ENCODE measurements around the gene CUBN. TPM values are rescaled to one million over a fixed set of nuclear protein-coding genes. Genes with fewer than 3 reads are reported as not detected.

CUBN gene
- total RNA-seq, 2 experiments from 2014 or later = 0.19 to 0.59 TPM

DNA sequence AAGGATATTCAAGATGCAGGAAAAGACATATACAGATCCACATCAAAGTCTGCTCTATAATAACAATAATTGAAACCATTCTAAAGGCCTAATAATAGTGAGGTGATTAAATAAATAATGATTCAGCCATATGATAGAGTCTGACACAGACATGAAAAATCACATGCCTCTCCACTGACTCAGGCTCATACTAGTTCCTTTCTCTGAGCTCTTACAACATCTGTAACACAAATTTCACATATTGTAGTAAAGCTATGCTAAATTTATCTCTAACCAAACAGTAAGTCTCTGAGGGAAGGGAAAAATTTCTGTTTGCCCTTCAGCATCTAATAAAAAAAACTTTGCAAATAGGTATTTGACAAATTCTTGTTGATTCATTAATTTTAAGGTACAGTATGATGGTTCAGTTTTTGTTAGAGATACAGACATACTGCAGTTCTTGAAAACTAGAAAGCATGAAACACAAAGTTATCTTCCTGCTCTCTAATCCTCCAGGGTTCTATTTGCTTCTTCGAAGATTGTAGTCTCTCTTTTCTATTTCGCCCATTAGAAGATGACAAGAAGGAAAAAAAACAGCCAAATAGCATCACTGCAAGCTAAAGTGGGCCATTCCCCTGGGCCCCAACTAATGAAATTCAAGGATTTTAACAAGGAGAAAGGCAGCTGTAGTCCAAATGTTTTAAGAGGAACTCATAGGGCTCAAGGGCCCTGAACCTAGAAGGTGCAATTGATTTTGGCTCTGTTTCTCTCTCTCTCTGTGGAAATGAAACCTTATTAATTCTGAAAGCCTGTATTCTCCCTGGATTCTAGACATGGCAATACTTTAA is 53.9 kb downstream of the CUBN start:
- ChIA-PET CTCF (no interaction called here), POLR2A (no interaction called here)

DNA sequence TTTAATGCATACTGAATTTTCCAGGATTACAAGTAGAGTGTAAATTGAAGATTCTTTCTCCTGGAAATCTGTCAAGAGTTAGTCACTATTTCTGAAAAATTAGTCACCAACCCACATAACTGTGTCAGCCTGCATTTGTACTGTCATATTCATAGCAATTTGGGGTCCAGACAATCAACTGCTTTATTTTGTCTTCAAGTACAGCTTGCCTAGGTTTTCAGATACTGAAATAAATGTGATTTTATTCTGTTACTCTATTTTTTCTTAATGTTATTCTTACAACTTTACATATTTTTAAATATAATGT is 55.1 kb downstream of the CUBN start:
- ChIA-PET CTCF (no interaction called here), POLR2A (no interaction called here)

DNA sequence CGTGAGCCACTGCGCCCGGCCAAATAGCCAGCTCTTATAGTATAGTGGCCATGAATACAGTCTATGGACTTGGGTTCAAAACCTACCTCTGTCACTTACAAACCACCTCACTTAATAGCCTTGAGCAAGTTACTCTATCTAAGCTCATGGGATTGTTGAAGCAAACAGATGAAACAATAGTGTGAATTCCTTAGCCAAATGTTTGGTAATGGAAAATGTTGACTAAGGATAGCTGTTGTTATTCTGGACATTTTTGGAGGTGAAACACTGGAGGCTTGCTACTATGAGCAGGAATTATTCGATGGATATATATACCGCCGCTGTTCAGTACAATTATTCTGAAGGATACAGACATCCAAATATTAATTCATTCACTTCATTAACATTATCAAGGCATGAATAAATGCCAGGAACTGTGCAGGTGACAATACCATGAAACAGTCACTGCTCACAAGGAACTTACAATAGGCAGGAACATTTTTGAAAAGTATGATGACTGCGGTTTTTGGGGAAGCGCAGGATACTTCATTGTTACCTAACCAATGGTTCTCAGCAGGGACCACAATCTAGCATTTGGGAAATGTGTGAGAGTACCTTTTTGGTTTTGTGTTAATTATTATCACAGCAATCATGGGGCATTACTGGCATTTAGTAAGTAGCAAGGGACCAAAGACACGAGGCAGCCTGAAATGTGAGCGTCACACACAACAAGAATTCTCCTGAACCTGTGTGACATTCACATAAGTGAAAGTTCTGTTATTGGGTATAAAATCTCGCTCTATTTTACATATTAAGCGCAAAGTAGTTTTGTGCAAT is 55.7 kb downstream of the CUBN start:
- ChIA-PET CTCF (no interaction called here), POLR2A (no interaction called here)

DNA sequence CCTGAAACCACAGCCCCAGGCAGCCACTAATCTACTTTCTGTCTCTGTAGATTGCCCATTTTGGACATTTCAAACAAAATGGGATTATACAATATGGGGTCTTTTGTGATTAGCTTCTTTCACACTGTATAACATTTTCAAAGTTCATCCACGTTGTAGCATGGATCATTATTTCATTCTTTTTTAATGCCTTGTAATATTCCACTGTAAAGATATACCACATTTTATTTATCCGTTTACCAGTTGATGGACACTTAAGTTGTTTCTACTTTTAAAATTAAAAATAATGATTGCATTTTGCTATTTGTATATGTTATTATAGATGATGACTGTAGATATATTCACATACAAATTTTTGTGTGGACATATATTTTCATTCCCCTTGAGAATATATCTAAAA is 60.7 kb downstream of the CUBN start:
- POLR2A ChIA-PET = no interaction called here
- CTCF ChIA-PET = no interaction called here

DNA sequence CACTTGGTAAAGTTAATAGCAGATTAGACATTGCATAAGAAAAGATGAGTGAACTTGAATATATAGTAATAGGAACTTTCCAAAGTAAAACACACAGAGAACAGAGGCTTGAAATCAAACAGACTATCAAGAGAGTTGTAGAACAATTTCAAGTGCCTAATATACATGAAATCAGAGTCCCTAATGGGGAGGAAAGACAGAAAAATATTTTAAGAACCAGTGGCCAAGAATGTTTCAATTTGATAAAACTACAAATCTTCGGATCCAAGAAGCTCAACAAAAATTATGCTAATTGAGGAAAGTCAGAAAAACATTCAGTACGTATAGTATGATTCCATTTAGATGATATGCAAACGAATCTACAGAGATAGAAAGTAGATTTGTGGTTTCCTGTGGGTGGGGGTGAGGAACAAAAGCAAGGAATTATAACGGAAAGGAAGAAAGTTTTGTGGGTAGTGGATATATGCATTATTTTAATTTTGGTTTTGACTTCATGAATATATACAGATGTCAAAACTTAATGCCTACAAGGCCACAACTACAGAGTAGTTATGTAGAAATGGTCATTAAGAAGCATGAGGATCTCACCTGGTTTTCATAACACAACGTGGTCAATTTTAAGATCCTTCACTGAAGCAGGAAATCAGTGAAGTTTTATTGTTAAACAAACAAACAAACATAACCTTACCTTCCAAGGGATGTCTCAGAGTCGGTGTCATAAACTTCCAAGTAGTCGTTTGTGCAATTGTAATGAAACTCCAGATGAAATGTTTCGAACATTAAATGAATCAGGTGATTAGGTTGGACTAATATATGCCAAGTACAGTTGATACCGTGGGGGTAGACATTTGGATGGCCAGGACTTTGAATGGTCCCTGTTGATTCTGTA is 62.0 kb downstream of the CUBN start:
- ChIA-PET POLR2A (no interaction called here), CTCF (no interaction called here)

DNA sequence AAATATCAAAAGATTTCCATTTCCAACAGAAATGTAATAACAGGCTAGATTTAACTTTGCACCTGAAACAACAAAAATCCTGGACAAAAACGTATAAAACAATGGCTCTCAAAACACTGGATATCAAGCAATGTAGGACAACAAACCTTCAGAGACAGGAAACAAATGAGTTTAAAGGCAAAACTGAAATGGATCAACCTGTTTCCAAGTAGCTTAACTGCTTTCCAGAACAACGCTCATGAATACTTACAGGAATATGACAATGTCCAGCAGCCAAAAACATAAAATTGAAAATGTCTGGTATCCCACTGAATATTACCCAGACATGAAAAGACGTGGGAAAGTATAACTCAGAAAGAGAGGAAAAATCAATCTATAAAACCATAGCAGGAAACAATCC is 62.8 kb downstream of the CUBN start:
- ChIA-PET POLR2A (no interaction called here), CTCF (no interaction called here)

DNA sequence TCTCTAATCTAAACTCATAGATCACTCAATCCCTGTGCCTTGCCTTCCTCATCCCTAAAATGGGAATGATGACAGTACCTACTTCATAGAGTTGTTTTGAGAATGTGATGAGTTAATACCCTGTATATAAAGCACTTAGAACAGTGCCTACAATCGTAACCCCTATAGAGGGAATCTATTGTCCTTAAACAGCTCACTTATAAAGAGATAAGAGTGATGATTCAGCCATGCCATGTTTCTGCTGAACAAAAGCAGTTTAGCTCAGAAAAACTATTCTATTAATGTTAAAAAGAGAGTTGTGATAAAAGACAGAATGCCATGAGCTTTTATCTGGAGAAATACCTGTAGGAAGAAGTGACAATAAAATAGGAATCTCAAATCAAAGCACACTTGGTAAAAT is 63.6 kb downstream of the CUBN start:
- POLR2A ChIA-PET = no interaction called here
- CTCF ChIA-PET = no interaction called here

DNA sequence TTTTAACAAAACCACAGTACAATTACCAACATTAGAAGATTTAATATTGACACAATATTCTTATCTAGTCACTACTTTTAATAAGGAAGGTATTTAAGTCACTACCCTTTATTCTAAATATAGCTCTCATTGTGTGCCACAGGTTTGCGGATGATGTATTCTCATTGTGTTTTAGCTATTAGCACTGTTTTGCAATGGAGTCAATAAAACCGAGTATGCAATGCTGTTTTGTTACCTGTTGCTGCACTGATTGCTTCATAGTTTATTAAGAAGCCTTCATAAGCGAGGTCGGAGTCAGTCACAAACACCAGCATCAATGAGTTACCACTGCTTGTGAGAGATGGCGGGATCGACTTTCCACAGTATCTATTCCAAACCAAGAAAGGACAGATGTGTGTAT is 64.3 kb downstream of the CUBN start:
- ChIA-PET CTCF (no interaction called here), POLR2A (no interaction called here)

DNA sequence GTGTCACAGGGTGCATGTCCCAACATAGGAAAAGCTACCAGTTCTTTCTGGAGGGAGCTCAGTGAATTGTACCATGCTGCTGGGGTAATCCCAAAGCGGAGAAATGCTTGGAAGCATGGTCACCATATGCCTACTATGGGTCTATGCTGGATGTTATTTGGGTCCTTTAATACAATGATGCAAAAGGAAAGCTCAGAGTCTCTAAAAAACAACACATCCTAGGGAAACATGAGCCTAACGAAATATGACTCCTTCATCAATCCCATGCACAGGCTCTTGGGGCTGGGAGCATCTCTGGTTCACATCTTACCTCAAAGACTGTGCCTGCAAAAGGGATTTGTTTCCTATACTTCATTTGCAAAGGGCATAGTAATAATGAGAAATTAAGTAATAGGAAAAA is 65.2 kb downstream of the CUBN start:
- ChIA-PET CTCF (no interaction called here), POLR2A (no interaction called here)

DNA sequence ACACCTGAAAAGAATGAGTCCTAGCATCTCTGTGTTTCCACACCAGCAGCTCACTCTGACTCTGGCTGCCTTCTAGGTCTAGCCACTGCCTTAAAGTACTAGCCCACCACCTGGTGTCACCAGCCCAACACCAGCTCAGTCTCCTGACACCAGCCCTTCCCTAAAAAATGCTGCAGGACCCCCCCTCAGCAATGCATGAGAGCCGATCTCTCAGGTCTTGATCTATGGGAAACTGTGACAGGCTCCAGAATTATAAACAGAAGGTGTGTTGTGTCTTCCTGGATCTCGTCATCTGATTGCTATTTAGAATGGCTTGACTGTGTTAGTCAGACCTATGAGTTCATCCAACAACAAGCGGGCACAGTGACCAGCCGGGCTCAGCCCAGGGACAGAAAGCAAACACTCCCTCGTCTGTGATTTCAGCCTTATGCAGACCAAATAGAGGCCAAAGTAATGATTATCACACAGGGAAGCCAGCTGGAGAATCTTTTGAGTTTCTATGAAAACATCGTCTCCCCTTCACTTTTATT is 66.6 kb downstream of the CUBN start:
- ChIA-PET CTCF (no interaction called here), POLR2A (no interaction called here)

DNA sequence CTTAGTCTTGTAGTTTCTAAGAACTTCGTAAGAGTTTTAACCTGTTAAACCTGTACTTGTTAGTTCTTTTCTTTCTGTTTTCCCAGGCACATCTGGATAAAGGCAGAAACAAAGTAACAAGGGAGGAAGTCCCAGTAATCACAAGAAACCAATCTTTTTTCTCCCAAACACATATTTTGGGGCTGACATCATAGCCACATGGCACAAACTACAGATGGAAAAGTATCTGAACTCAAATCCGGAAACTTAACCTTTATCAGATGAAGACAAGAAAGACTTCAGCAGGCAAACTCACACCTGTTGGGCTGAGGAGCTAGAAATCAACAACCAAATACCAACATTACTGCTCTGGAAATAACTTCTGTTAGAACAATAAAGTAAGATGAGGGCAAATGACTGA is 67.1 kb downstream of the CUBN start:
- CTCF ChIA-PET = no interaction called here

DNA sequence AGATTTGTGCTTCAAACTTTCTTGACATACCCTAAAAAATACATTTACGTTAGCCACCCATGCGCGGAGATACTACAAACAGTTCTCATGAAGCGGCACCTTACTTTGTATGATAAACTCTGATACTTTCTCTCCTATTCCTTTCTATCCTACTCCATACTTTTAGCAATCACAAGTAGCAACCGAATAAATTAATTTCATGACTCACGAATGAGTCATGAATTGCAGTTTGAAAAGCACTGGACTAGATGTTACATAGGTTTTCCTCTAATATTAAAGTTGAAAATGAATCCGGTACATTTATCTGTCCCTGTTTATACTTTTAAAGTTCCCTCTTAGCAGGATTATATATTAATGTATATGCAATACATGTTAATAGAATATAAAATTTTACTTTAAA is 67.6 kb downstream of the CUBN start:
- ChIA-PET CTCF (no interaction called here), POLR2A (no interaction called here)

More for the DNA sequence above, 67.1 kb downstream of the CUBN start:
- POLR2A ChIA-PET = no interaction called here

DNA sequence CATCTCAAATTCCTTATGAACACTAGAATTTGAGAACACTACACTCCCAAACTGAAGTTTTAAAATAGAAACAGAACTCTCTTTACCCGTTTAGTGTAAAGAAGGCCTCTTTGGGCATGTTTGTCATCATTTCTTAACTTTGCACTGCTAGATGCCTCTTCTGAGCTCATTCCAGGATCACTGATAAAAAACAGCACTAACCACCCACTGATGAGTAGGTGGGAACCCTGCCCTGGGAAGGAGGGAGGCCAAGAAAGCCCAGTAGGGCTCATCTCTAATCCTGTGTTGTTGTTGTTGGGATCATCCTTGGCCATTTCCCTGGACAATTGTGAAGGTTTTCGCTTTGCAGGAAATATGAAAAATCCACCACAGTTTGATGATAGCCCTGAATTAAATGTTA is 68.2 kb downstream of the CUBN start:
- ChIA-PET POLR2A (no interaction called here), CTCF (no interaction called here)

DNA sequence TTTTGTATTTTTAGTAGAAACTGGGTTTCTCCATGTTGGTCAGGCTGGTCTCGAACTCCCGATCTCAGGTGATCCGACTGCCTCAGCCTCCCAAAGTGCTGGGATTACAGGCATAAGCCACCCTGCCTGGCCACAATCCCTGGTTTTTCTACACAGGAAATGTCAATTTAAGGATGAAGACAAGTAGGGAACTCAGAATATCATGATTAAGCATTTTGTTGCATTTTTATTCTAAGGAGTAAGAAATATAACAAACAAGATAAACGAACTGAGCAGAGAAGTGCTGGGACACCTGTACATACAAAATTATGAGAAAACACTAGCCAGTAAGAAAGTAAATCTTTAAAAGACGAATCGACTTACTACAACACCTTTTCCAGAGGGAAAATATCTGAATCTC is 69.3 kb downstream of the CUBN start:
- ChIA-PET CTCF (no interaction called here), POLR2A (no interaction called here)

DNA sequence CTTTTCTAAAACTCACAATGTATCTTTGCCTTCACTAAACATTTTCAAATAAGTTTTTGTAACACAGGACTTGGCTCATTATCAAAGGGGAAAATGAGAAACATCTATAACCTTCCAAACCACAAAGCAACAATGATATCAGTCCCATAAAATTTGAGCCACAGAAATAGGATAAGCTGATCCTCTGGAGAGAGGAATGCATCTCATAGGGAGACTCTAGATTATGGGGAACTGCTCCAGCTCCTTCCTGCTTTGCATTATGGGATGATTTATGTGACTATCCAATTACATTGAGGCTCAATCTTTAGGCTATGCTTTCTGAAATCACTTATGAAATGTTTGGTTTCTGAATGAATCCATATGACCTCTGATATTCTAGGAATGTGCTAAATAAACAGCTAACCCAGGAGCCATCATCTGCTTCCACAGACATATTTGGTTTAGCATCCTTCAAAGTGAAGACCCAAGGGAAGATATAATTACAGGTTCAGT is 70.4 kb downstream of the CUBN start:
- POLR2A ChIA-PET = no interaction called here
- CTCF ChIA-PET = no interaction called here

DNA sequence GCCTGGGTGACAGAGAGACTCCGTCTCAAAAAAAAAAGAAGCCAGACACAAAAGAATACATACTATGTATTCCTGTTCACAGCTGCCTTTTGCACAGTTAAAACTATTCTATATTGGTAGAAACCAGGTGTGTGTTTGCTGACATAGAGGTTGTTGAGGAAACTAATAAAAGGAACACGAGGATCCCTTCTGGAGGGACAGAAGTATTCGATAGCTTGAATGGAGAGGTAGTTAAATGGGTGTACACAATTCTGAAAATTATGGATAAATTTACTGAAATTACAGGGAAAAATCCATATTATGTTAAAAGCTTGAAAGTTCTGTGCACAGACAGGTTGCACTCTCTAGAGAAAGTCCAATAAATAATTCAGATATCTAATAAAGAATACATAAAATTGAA is 71.5 kb downstream of the CUBN start:
- ChIA-PET CTCF (no interaction called here), POLR2A (no interaction called here)

DNA sequence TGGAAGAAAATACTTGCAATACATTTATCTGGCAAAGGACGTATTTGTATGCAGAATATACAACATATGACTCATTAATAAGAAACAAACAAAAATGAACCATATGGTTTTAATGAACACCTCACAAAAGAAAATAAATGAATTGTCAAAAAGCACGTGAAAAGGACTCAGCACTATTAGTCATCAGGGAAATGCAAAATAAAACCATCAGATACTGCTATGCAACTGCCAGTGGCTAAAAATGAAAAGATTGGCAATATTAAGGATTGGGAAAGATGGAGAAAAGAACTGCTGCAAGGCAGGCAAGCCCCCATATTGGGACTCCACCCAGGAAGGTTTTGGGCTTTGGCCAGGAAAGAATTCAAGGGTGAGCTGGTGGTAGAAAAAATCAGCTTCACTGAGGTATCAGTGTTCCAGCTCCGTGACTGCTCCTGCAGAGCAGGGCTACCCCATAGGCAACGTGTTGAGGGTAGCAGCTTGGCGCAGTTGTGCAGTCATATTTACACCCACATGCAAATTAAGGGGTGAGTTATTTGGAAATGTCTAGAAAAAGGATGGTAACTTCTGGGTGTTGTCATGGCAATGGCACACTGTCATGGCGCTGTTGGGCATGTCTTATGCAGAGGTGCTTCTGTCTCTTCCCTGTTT is 72.7 kb downstream of the CUBN start:
- CTCF ChIA-PET = no interaction called here
- POLR2A ChIA-PET = no interaction called here

DNA sequence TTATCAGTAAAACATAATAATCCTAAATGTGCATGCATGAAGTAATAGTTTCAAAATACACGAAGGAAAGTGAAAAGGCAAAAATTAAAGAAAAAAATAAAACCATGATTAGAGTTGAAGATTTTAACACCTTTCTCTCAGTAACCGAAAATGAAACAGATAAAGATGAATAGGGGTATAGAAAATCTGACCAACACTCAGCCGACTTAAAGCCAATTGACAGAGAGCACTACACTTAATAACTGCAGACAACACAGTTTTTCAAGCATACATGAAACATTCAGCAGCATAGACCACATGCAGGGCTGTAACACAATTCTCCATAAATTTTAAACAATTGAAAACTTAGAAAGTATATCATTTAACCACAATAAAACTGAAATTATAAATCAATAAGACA is 76.1 kb downstream of the CUBN start:
- POLR2A ChIA-PET = no interaction called here
- CTCF ChIA-PET = no interaction called here

DNA sequence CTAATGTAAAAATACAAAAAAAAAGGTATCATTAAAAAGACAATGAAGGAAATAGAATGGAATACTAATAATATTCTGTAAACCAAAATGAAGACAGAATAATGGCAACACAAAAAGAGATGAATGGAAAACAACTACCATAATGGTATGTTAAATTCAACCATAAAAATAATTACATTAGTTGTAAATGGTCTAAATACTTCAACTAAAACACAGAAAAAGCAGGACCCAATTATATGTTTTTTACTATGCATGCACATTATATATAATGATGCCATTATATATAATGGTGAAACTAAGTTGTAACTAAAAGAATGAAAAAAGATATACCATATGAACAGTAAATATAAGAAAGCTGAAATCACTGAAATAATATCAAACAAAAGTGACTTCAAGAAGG is 76.5 kb downstream of the CUBN start:
- ChIA-PET POLR2A (no interaction called here), CTCF (no interaction called here)

DNA sequence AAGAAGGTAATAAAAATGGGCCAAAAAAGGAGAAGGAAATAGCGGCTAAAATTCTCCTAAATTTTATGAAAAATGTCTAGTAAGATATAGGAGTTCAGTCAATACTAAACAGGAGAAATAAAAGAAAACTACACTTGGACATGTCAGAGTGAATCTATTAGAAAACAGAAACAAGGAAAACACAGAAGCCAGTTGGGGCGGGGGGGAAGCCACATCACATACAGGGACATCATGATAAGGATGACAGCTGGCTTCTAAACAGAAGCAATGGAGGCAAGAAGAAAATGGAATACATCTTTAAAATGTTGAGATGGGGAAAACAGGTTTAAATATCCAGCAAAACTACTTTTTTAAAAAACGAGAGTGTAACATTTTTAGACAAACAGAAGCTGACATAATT is 77.8 kb downstream of the CUBN start:
- CTCF ChIA-PET = no interaction called here
- POLR2A ChIA-PET = no interaction called here

Measured in activated CD8-positive, alpha-beta memory T cell treated with anti-CD3 and anti-CD28 coated beads for 36 hours (primary cell).